GM10847 (cell line): Measurements from ENCODE around the gene PRLR.

Experiments used
- POLR2A ChIP-seq: IDR thresholded peaks from 2 replicates; pipeline ENCODE4 v1.6.1; 2011; ENCODE audit not compliant: insufficient read length; ENCODE audit errors: extremely low read depth

PRLR gene

GRCh38 chr5:35096932-35097331 is 133.4 kb downstream of the PRLR start:
- TF ChIP-seq POLR2A: no peak

GRCh38 chr5:35096216-35096615 is 134.1 kb downstream of the PRLR start:
- TF ChIP-seq POLR2A: no peak

GRCh38 chr5:35095366-35095765 is 134.9 kb downstream of the PRLR start:
- no peak for TF ChIP-seq POLR2A

GRCh38 chr5:35094948-35095347 is 135.3 kb downstream of the PRLR start:
- no peak for TF ChIP-seq POLR2A

GRCh38 chr5:35092703-35093102 is 137.6 kb downstream of the PRLR start:
- TF ChIP-seq POLR2A: no peak

GRCh38 chr5:35091704-35092103 is 138.6 kb downstream of the PRLR start:
- TF ChIP-seq POLR2A: no peak

- TF ChIP-seq POLR2A: no peak
Measured at GRCh38 chr5:35089334-35090314, 140.7 kb downstream of the PRLR start.

GRCh38 chr5:35087991-35088390 is 142.3 kb downstream of the PRLR start:
- TF ChIP-seq POLR2A: no peak

GRCh38 chr5:35083150-35083549 is 147.1 kb downstream of the PRLR start:
- TF ChIP-seq POLR2A: no peak

GRCh38 chr5:35082530-35082929 is 147.8 kb downstream of the PRLR start:
- TF ChIP-seq POLR2A: no peak

- TF ChIP-seq POLR2A: no peak
Measured at GRCh38 chr5:35081134-35081533, 149.2 kb downstream of the PRLR start.

GRCh38 chr5:35073160-35073559 is 157.1 kb downstream of the PRLR start:
- TF ChIP-seq POLR2A: no peak

- TF ChIP-seq POLR2A: no peak
Measured at GRCh38 chr5:35069188-35069587, 161.1 kb downstream of the PRLR start.

GRCh38 chr5:35067985-35068384 is 162.3 kb downstream of the PRLR start:
- no peak for TF ChIP-seq POLR2A

GRCh38 chr5:35066260-35066795 is 164.0 kb downstream of the PRLR start:
- TF ChIP-seq POLR2A: no peak

GRCh38 chr5:35063414-35063813 is 166.9 kb downstream of the PRLR start:
- TF ChIP-seq POLR2A: no peak
